ENCODE data around the gene ACP7. TPM values are rescaled to one million over a fixed set of nuclear protein-coding genes. Genes with fewer than 3 reads are reported as not detected.

ACP7 gene
- total and polyA plus RNA-seq, 2 of the 8 experiments (the other 6 are each of a cell fraction or from before 2014, with no cell fraction given), result 0.27 to 0.50 TPM

- no peak overlapping the region for H2BK120ac ChIP-seq (replicated peaks; ENCODE audit: low read depth, low read length)
- H3K27ac ChIP-seq (ENCODE audit: low read depth, low read length), result no peak overlapping the region
- peaks cover 3 to 46% of the 10 kb centered on the region in 2 experiments; a peak in 3 of 4 replicates for H3K79me2 ChIP-seq (ENCODE audit: control insufficient read depth in 1 of 2, insufficient read depth in 2 of 2, low read length in 2 of 2)
- H3K9ac ChIP-seq (replicated peaks in 1 of 4; ENCODE audit: extremely low read depth in 1 of 4, low read depth in 3 of 4, low read length in 3 of 4), result no peak overlapping the region
- H4K8ac ChIP-seq (ENCODE audit: extremely low read depth, insufficient read depth, low read length), result no peak overlapping the region
- ChIA-PET CTCF (ENCODE audit: partially characterized antibody) (interaction anchor here (0.6 to 5.8 kb wide), 8 partner anchors 10 to 47 kb away, joined by 3 to 27 read pairs (median 4); no protein-coding TSS in a partner anchor), POLR2A (ENCODE audit: partially characterized antibody) (interaction anchor here (0.7 to 2.9 kb wide), 4 partner anchors 10 to 53 kb away, joined by 3 to 9 read pairs (median 3); no protein-coding TSS in a partner anchor)
- H4K91ac ChIP-seq (replicated peaks; ENCODE audit: insufficient read length, low read length), result no peak overlapping the region
- no peak overlapping the region for H2BK20ac ChIP-seq (ENCODE audit: low read length)
- no peak overlapping the region for H2AK5ac ChIP-seq (ENCODE audit: low read depth, low read length)
- H4K20me1 ChIP-seq (replicated peaks in 1 of 2; ENCODE audit: control insufficient read depth in 1 of 2, insufficient read depth in 2 of 2, low read length in 2 of 2), result peaks cover 8 to 25% of the 10 kb centered on the region in 2 experiments
- no peak for DNase-seq (ENCODE audit: low read depth in 1 of 2, low spot score in 2 of 2)
- no peak for TF ChIP-seq RAD21 (IDR thresholded peaks at IDR 0.05 in 1 of 2, conservative IDR thresholded peaks at IDR 0.05 in 1 of 2; ENCODE audit: low read depth in 2 of 2, low read length in 2 of 2)
- H3K36me3 ChIP-seq (ENCODE audit: control insufficient read depth in 2 of 4, insufficient read depth in 4 of 4, low read length in 3 of 4), result peaks cover 0 to 5% (median 0%) of the 10 kb centered on the region in 4 experiments; a peak in 2 of 8 replicates
- no peaks in the 10 kb centered on the region for H3K9me3 ChIP-seq (ENCODE audit: insufficient read depth in 2 of 2, low read depth in 1 of 2, low read length in 1 of 2)
- H3K27me3 ChIP-seq (replicated peaks in 1 of 4; ENCODE audit: control insufficient read depth in 3 of 4, extremely low read depth in 1 of 4, insufficient read depth in 3 of 4, low read length in 3 of 4), result no peaks in the 10 kb centered on the region
- H2BK15ac ChIP-seq (ENCODE audit: low read length), result no peak overlapping the region
- H3K4ac ChIP-seq (replicated peaks; ENCODE audit: insufficient read length, low read depth, low read length), result no peak overlapping the region
- H2AFZ ChIP-seq (ENCODE audit: low read length), result no peak overlapping the region
- H3K4me2 ChIP-seq (ENCODE audit: insufficient read depth in 1 of 2, low read depth in 2 of 2, low read length in 2 of 2), result no peak overlapping the region
- no peak overlapping the region for H2BK12ac ChIP-seq (ENCODE audit: low read depth, low read length)
- H3K4me3 ChIP-seq (ENCODE audit: extremely low read depth in 1 of 4, insufficient read depth in 2 of 4, low read depth in 3 of 4, low read length in 4 of 4), result no peak overlapping the region
- no peak for FAIRE-seq
- no peak overlapping the region for H3K18ac ChIP-seq (ENCODE audit: extremely low read depth, low read length)
- no peaks in the 10 kb centered on the region for H3K23me2 ChIP-seq (ENCODE audit: low read depth, low read length)
- 84% methylated on average over 10 of the region's 10 CpGs; no CpG with 5 or more reads in 1 of the 2 experiments for WGBS, 2 experiments (ENCODE audit: extremely low coverage in 1 of 2, insufficient coverage in 1 of 2, insufficient read length in 1 of 2, insufficient replicate concordance in 2 of 2, low coverage in 1 of 2, low lambda C conversion rate in 2 of 2, missing lambda C conversion rate in 1 of 2)
- H2BK5ac ChIP-seq (ENCODE audit: low read depth, low read length), result no peak overlapping the region
- no peak overlapping the region for H3K56ac ChIP-seq (replicated peaks; ENCODE audit: insufficient read length, low read depth, low read length)
- no peak overlapping the region for H3K23ac ChIP-seq (ENCODE audit: insufficient read length)
- H3K14ac ChIP-seq (ENCODE audit: insufficient read length), result no peak overlapping the region
- peaks cover 15% of the 10 kb centered on the region for H3K79me1 ChIP-seq (ENCODE audit: low read depth, low read length)
- H3K4me1 ChIP-seq (replicated peaks in 1 of 4; ENCODE audit: control insufficient read depth in 3 of 4, insufficient read depth in 4 of 4, low read length in 3 of 4), result peaks cover 8 to 40% (median 23%) of the 10 kb centered on the region in 4 experiments
- no peak overlapping the region for H4K5ac ChIP-seq (ENCODE audit: insufficient read length, low read depth, low read length)
These were observed 67.9 kb downstream of the ACP7 start for GRCh38 chr19:39152066-39152465.
